GM21825 (cell line): Measurements from ENCODE around the gene AP2S1.
"Not testable (repeated sequence)": the region's sequence is repeated elsewhere in the genome, so short reads cannot be mapped to it uniquely, and the experiment has no call there.

ENCODE experiments used
- ATAC-seq: cut with Tn5 transposase; IDR thresholded peaks from one replicate; pipeline ENCODE4 v1.9.1; 2021; ENCODE audit warnings: mild to moderate bottlenecking, moderate library complexity; ENCODE audit not compliant: unreplicated experiment

Gene AP2S1

DNA sequence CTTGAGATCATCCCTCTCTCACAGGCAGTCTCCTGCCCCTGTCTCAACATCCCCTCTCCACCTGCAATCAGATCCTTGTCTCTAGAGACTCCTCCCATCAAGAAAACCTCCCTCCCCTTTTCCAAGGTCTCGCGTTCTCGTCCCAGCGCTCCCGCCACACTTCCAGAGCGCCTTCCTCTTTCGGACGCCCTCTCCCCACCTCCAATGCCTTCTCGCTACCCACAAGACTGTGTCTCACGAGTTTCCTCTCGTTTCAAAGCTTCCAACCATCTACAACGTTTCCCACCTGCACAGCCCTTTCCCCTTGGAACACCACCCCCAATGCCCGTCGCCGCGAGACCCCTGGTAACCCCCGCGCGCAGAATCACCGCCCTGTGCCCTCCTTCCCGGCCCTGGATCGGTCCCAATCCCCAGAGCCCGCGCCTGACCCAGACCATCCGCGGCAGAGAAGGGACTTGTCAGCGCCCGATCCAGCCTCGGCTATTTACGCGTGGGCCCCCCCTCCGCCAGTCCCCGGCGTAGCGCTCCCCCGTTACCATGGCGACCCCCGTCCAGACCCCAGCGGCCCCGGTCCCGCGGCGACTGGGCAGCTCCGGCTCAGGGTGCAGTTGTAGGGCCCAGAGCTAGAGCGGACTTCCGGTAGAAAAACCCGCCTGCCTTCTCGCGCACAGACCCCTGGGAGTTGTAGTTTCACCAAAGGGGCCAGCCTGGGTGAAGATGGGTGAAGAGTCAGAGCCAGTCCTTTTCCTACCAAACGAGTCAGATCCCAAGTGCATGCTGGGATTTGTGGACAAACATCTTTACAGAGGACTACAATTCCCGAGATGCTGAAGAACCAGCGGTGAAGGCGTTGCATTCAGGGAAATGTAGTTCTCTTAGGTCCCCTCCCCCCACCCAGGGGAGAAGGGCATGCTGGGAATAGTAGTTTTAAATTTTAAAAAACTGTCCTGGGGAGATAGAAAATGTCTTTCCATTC lies at the start of gene AP2S1:
Gene AP2S1 (minus strand): TSS at position 619 of the 976 bp plus-strand sequence. CDS start 80 bp downstream, at position 539.
- ATAC-seq = peak; percentile 87

DNA sequence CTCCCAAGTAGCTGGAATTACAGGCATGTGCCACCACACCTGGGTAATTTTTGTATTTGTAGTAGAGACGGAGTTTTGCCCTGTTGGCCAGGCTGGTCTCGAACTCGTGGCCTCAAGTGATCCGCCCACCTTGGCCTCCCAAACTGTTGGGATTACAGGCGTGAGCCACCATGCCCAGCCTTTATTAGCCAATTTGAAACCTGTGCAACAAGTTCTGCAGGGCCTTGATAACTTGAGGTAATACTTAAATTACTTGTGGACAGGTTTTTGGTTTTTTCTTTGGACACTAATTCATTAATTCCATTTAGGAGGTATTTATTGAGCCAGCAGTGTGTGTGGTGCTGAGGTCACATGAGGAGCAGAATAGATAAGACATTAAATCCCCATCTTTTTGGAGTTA lies 49.7 kb upstream of the AP2S1 start:
- no peak for ATAC-seq

DNA sequence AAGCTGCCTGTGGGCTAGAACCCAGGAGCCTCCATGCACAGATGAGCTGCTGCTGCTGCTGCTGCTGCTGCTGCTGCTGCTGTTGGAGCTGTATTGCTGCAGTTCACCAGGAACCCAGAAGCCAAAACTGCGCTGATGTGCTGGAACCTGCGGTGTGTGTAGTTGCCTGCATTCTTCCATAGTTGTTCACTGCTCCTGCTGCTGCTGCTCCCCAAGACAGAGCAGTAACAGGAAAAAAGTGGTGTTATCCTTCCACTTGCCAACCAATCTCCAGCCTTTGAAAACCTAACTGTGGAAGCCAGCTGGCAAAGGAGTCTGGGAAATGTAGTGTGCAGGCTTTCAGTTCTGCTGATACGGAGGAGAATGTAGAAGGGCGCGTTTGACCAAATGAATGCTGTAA lies 48.1 kb upstream of the AP2S1 start:
- ATAC-seq = no peak

DNA sequence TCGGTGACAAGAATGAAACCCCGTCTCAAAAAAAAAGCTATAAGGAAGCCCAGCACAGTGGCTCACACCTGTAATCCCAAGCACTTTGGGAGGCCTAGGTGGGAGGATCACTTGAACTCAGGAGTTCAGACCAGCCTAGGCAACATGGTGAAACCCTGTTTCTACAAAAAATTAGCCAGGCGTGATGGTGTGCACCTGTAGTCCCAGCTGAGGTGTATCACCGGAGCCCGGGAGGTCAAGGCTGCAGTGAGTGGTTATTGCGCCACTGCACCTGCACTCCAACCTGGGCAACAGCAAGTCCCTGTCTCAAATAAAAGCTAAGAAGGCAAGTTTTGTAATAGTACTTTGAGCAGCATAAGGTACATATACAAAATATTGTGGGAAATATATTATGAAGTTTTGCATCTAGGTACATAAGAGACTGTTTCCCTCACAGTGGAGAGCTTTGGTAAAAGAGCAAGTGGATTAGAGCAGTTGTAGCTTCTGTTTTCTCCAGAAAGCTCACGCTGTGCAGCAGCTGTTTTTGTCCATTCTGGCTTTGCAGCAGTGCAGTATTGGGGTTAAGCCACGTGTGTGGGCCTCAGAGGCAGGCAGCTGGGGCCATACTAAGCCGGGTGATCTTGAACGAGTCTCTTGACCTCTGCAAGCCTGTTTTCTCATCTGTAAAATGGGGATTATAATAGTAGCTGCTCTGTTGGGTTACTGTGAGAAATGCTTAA lies 45.6 kb upstream of the AP2S1 start:
- no peak for ATAC-seq

DNA sequence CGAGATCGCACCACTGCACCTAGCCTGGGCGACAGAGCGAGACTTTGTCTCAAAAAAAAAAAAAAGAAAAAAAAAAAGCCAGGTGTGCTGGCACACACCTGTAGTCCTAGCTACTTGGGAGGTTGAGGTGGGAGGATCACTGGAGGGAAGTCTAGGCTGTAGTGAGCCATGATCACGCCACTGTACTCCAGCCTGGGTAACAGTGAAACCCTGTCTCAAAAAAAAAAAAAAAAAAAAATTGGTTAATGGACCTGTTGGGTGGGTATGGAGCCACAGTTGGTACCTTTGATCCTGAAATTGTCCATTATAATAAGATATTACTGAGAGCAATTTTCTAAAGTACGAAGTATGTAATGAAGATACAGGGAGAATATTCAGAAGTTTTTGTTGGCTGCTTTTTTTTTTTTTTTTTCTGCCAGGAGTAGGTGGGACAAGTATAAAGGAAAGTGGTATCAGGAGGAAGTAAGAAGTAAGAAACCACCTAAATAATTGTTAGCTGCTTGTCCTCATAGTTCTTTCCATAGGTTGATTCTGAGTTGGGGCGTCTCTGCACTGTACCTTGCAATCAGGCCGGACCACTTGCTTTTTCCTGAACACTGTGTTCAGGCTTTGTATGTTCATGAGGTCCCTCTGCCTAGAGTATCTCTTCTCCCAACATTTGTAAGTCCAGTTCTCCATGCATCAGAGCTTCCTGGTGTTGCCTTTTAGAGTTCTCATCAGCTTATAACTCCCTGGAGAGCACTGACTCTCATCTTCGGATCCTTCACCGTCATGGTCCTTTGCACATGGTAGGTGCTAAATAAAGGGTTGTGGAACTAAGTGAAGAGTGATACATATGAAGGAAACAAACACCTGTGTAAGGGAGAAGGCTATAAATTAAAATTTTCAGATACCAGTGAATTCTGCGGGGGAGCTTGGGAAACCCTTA lies 41.9 kb upstream of the AP2S1 start:
- no peak for ATAC-seq

DNA sequence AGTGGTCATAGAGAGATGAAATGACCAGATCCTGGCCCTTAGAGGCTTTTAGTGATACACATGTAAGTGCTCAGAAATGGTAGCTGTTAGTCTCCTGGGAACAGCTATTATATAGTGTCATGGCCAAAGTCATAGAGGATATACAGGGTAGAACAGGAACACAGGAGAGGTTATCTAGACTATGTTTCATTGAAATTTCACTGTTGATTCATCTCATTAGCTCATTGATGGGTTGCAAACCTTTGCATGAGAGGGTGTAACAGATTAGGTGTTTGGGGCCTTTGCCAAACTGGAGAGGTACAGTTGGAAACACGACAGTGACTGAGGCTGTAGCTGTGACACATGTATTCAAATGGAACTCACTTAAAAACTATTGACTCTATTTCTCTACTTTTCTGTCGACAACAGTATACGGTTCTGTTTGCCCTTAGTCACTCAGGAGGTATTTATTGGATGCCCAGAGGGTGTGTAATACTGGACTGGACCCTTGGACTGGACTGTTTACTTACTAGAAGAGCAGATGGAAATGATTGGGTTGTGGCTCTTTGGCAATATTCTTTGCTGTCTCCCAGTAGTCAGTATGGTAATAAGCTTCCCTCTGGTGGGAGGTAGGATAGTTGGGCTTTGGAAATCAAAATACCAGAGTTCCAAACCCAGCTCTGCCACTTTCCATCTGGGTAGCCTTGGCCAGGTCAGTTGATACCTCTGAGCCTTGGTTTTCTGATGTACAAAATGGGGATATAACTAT lies 40.0 kb upstream of the AP2S1 start:
- no peak for ATAC-seq

DNA sequence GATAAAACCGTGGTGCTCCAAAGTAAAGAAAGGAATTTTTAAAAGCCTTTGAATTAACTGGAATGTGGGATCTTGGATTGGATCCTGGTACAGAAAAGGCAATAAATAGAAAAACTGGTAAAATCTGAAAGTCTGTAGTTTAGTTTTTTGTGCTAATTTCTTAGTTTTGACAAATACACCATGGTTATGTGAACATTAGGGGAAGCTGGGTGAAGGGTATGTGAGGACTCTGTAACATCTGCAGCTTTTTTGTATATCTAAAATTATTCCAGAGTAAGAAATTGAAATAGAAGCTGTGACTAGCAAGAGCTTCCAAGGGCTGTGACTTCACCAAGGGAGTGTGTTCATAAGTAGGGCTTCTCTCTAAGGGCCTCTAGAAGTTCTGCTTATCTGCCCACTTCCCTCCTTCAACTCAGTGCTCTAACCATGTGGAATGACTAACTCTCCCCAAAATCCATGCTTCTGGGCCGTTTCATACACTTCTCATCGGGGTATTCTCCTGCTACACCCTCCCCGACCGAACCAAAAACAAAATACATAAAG lies 36.7 kb upstream of the AP2S1 start:
- no peak for ATAC-seq

DNA sequence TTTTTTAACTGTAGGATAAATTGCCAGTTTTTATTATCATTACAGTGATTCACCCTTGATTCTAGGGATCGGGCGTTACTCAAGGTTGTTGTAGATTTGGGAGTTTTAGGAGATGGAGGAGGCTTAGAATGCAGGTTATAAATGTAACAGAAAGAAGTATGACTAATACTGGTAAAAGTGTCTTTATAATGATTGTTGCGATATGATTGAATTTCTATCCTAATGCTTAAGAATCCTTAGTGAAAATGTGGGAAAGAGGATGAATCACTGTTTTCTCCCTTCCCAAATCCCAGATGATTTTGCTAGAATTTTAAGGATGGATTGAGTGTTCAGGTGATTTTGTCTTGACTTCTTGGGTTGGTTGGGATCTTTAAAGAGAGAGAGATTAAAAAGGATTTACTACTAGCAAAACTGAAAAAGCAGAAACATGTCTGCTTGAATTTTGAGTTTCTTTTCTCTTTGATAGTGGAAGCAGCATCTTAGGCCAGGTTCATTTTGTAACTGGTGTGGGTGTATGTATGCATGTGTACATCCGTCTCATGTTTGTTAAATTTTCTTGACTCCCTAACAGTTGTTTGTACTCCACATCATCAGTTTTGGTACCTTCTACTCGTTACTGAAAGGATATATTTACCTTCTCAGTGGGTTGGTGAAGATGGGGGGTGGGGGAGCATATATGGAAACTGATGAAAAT lies 36.0 kb upstream of the AP2S1 start:
- no peak for ATAC-seq

DNA sequence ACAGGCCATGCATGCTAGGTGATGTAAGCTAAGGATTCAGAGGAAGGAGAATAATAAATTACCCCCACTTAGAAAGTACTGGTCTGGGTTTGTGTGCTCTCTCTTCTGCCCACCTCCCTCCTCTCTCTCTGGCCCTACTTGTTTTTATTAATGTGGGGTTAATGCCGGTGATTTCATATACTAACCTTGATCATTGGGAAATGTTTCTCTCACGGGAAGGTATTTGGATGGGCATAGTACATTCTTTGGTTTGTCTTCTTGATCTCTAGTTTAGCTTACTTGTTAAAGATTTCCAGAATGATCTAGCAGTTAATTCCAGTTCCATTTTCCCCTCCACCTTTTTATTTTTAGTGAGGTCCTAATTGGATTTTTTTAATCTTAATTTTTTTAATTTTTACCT lies 34.8 kb upstream of the AP2S1 start:
- no peak for ATAC-seq

DNA sequence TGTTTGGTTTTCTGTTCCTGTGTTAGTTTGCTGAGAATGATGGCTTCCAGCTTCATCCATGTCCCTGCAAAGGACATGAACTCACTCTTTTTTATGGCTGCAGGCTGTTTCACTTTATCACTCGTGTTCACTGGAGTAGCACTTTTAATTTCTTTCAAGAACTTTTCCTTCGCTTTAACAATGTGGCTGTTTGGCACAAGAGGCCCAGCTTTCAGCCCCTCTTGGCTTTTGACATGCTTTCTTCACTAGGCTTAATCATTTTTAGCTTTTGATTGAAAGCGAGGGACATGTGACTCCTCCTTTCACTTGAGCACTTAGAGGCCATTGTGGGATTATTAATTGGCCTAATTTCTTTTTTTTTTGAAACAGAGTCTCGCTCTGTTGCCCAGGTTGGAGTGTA lies 32.1 kb upstream of the AP2S1 start:
- not testable (repeated sequence) for ATAC-seq

DNA sequence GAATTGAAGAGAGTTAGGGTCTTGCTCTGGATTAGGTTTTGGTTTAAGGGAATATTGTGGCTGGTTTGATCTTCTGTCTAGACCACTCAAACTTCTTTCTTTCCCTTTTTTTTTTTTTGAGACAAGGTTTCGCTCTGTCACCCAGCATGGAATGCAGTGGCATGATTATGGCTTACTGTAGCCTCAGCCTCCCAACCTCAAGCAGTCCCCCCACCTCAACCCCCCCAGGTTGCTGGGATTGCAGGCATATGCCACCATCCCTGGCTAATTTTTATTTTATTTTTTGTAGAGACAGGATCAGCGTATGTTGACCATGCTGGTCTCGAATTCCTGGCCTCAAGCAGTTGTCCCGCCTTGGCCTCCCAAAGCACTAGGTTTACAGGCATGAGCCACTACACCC lies 31.4 kb upstream of the AP2S1 start:
- ATAC-seq = no peak

DNA sequence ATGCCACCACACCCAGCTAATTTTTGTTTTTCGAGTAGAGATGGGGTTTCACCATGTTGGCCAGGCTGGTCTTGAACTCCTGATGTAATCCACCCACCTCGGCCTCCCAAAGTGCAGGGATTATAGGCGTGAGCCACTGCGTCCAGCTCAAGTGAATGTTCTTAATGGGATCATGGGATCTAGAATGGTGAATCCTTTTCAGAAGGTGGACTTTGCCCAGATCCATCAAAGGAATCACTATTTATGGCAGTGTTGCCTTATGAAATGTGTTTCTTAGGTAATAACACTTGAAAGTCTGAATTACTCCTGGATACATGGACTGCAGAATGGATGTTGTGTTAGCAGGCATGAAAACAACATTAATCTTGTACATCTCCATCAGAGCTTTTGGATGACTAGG lies 30.4 kb upstream of the AP2S1 start:
- ATAC-seq = no peak

DNA sequence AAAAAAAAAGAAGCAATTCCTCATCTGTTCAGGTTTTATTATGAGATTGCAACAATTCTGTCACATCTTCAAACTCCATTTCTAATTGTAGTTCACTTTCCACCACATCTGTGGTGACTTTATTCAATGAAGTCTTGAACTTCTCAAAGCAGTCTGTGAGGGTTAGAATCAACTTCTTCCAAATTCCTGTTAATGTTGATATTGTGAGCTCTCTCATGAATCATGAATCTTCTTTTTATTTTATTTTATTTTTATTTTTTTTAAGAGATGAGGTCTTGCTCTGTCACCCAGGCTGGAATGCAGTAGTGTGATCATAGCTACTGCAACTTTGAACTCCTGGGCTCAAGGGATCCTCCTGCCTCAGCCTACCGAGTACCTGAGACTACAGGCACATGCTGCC lies 29.8 kb upstream of the AP2S1 start:
- ATAC-seq = no peak

DNA sequence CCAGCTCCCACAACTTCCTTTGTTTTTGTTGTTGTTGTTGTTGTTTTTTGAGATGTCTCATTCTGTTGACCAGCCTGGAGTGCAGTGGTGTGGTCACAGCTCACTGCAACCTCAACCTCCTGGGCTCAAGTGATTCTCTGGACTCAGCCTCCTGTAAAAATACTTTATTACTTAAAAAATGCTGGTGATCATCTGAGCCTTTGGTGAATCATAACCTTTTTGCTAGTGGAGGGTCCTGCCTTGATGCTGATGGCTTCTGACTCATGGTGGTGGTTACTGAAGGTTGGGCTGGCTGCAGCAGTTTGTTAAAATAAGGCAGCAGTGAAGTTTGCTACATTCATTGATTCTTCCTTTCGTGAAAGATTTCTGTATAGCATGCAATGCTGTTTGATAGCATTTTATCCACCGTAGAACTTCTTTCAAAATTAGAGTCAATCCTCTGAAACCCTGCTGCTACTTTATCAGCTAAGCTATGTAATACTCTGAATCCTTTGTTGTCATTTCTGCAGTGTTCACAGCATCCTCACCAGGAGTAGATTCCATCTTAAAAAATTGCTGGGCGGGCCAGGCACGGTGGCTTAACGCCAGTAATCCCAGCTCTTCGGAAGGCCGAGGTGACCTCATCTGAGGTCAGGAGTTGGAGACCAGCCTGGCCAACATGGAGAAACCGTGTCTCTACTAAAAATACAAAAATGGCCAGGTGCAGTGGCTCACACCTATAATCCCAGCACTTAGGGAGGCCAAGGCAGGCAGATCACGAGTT lies 28.1 kb upstream of the AP2S1 start:
- no peak for ATAC-seq

DNA sequence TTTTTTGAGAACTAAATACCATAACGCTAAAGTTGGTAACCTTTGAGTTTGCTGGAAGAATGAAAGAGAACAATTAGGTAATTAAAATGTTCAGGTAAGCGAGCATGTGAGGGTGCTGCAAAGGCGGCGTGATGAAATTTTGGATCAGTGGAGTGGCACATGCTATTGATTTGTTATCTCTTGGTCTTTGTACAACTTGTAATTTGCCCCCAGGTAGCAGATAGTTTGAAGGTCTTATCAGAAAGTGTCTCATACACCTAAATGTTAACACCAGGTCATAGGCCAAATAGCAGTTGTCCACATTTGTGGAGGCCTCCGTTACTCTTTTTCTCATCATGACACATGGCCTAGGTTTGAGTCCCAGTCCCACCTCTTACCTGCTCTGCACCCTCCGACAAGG lies 25.0 kb upstream of the AP2S1 start:
- no peak for ATAC-seq

DNA sequence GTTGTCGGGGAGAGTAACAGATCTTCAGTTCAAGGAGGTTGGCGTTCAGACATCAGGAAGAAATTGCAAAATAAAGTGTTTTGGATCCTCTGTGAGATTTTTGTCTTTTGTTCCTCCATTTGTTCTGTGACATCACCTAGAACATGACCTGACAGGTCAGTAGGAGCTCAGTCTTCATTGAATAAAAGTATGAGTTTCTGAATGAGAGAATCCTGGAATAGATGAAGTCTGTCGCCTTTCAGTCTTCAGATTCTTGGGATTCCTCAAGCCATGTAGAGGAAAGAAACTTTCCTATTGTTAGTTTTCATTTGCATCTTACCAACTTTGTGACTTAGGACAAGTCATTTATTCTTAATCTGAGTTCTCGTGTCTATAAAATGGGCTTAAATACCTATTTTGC lies 24.6 kb upstream of the AP2S1 start:
- ATAC-seq = no peak

DNA sequence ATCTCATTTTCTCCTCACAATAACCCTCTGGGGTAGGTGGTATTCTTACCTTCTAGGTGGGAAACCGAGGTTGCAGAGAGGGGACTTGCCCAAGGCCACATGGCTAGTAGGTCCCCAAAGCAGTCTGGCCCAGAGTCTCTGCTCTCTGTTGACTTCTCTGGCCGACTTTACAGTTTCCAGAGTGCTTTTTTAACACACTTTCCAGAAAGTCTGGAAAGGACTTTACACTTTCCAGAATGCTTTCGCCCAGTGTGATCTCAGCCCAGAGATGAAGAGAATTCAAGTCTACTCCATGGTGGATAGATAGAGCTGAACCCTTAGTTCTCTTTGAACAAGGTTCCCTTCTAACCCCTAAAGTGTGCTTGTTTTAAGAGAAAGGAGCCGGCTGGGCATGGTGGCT lies 22.3 kb upstream of the AP2S1 start:
- ATAC-seq = no peak

DNA sequence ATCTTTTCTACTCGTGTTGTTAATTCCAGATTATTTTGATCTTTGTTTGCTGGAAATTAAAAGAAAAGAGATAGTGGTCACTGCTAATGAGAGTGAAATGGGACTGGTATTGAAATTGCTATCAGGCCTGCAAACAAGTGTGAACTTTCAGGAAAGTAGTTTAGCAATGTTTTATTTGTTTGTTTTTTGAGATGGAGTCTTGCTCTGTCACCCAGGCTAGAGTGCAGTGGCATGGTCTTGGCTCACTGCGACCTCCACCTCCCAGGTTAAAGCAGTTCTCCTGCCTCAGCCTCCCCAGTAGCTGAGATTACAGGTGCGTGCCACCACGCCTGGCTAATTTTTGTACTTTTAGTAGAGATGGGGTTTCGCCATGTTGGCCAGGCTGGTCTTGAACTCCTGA lies 20.5 kb upstream of the AP2S1 start:
- ATAC-seq = not testable (repeated sequence)
